Measurements from ENCODE around the gene MMP27. TPM values are rescaled to one million over a fixed set of nuclear protein-coding genes. Genes with fewer than 3 reads are reported as not detected.

The MMP27 gene
- total and polyA plus RNA-seq, 4 donors: 0.05 TPM; not detected in 3

DNA sequence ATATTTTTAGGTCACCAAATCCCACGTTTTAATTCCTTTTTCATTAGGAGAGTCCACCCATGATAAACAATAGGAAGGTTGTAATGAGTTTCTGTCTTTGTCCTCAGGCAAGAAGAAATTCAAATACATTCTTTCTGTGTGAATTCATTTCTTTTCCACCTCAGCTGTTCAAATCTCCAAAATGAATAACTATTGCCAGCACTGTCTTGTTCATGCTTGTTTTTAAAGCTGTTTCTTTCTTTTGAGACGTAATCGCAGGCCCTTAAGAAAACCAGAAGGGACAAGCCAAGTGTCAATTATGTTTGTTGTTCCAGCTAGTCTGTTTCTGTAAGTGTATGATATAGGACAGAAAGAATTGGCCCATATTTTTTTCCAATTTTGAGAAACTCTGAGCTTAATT, 20.2 kb downstream of the MMP27 start:
- DNase-seq (no peak), ATAC-seq (ENCODE audit: insufficient read depth, low FRiP score) (no peak)
- Histone ChIP-seq H3K27me3 (ENCODE audit: control insufficient read depth in 3 of 3, insufficient read depth in 3 of 3, low read length in 2 of 3) (no peaks in the 10 kb centered on the region), H3K36me3 (ENCODE audit: control insufficient read depth in 4 of 4, insufficient read depth in 4 of 4, low read length in 4 of 4) (no peaks in the 10 kb centered on the region), H3K9me3 (ENCODE audit: control insufficient read depth in 4 of 4, insufficient read depth in 3 of 4, low read length in 3 of 4) (no peaks in the 10 kb centered on the region), H3K9ac (ENCODE audit: insufficient read depth in 1 of 2, low read length in 2 of 2) (no peak overlapping the region), H3K4me3 (no peak overlapping the region), H3K4me1 (ENCODE audit: control insufficient read depth in 5 of 5, insufficient read depth in 5 of 5, low read length in 5 of 5) (no peaks in the 10 kb centered on the region), H3K27ac (ENCODE audit: low read depth in 1 of 2, low read length in 1 of 2) (no peak overlapping the region)
- no peak for TF ChIP-seq CTCF (IDR thresholded peaks at IDR 0.05; ENCODE audit: control extremely low read depth, extremely low read depth)
- WGBS, 2 donors: 75 to 85% methylated on average over 3 of the region's 3 CpGs

DNA sequence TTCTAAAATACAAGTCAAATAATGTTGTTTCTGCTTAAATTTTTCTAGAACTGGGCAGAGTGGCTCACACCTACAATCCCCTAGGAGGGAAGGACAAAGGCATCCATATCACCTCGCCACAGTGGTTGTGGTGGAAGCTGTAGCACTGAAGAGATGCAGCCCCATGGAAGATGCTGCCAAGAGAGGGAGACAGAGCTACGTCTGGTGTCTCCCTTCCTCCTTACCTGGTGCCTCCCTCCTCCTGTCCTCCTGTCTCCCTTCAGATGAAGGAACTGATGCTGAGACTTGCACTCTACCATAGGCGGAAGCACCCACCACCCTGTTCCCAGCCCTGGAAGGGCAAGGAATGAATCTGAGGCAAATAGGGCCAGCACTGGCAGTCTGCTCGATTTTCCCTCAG, 22.3 kb downstream of the MMP27 start:
- ATAC-seq (ENCODE audit: insufficient read depth, low FRiP score) (no peak), DNase-seq (no peak)
- no peaks in the 10 kb centered on the region for H3K27me3 ChIP-seq (ENCODE audit: control insufficient read depth in 3 of 3, insufficient read depth in 3 of 3, low read length in 2 of 3)
- H3K9me3 ChIP-seq (ENCODE audit: control insufficient read depth in 4 of 4, insufficient read depth in 3 of 4, low read length in 3 of 4): no peaks in the 10 kb centered on the region
- no peak for TF ChIP-seq CTCF (IDR thresholded peaks at IDR 0.05; ENCODE audit: control extremely low read depth, extremely low read depth)
- no peaks in the 10 kb centered on the region for H3K36me3 ChIP-seq (ENCODE audit: control insufficient read depth in 4 of 4, insufficient read depth in 4 of 4, low read length in 4 of 4)
- no peaks in the 10 kb centered on the region for H3K4me1 ChIP-seq (ENCODE audit: control insufficient read depth in 5 of 5, insufficient read depth in 5 of 5, low read length in 5 of 5)
- H3K9ac ChIP-seq (ENCODE audit: insufficient read depth in 1 of 2, low read length in 2 of 2): no peak overlapping the region
- WGBS, 2 donors: 65 to 72% methylated on average over 4 of the region's 4 CpGs
- no peak overlapping the region for H3K27ac ChIP-seq (ENCODE audit: low read depth in 1 of 2, low read length in 1 of 2)
- no peak overlapping the region for H3K4me3 ChIP-seq

DNA sequence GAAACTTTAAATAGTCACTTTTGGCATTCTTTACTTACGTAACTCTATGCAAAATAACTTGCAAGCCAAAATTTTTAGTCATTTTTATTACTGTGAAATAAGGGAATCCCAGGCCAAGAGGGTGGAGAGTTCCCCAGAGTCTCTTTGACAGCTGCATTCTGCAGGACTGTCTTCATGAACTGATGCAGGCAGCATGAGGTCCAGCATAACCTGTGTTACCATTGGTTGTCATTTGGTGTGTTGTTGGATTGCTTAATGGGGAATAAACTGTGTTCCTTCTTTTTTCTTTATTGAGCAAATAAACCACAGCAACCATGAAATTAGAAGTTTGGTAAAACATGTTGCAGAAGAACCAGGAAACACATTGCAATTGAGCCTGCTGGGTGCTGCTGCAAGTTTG, 24.6 kb downstream of the MMP27 start:
- WGBS, 2 donors: 29 to 37% methylated on average over 1 of the region's 1 CpG
- H3K4me3 ChIP-seq: no peak overlapping the region
- no peaks in the 10 kb centered on the region for H3K27me3 ChIP-seq (ENCODE audit: control insufficient read depth in 3 of 3, insufficient read depth in 3 of 3, low read length in 2 of 3)
- DNase-seq (no peak), ATAC-seq (ENCODE audit: insufficient read depth, low FRiP score) (no peak)
- H3K27ac ChIP-seq (ENCODE audit: low read depth in 1 of 2, low read length in 1 of 2): no peak overlapping the region
- H3K36me3 ChIP-seq (ENCODE audit: control insufficient read depth in 4 of 4, insufficient read depth in 4 of 4, low read length in 4 of 4): no peaks in the 10 kb centered on the region
- no peaks in the 10 kb centered on the region for H3K4me1 ChIP-seq (ENCODE audit: control insufficient read depth in 5 of 5, insufficient read depth in 5 of 5, low read length in 5 of 5)
- H3K9ac ChIP-seq (ENCODE audit: insufficient read depth in 1 of 2, low read length in 2 of 2): no peak overlapping the region
- TF ChIP-seq CTCF (IDR thresholded peaks at IDR 0.05; ENCODE audit: control extremely low read depth, extremely low read depth): no peak
- H3K9me3 ChIP-seq (ENCODE audit: control insufficient read depth in 4 of 4, insufficient read depth in 3 of 4, low read length in 3 of 4): peaks cover 0 to 2% (median 0%) of the 10 kb centered on the region in 4 donors

GRCh38 chr11:102678022-102678421, 27.5 kb downstream of the MMP27 start:
- ATAC-seq (ENCODE audit: insufficient read depth, low FRiP score): no peak
- Histone ChIP-seq H3K9me3 (ENCODE audit: control insufficient read depth in 4 of 4, insufficient read depth in 3 of 4, low read length in 3 of 4) (peaks cover 0 to 2% (median 0%) of the 10 kb centered on the region in 4 donors), H3K27ac (ENCODE audit: low read depth in 1 of 2, low read length in 1 of 2) (no peak overlapping the region), H3K36me3 (ENCODE audit: control insufficient read depth in 4 of 4, insufficient read depth in 4 of 4, low read length in 4 of 4) (no peaks in the 10 kb centered on the region), H3K9ac (ENCODE audit: insufficient read depth in 1 of 2, low read length in 2 of 2) (no peak overlapping the region), H3K4me3 (no peak overlapping the region), H3K27me3 (ENCODE audit: control insufficient read depth in 3 of 3, insufficient read depth in 3 of 3, low read length in 2 of 3) (no peaks in the 10 kb centered on the region), H3K4me1 (ENCODE audit: control insufficient read depth in 5 of 5, insufficient read depth in 5 of 5, low read length in 5 of 5) (no peaks in the 10 kb centered on the region)
- TF ChIP-seq CTCF (IDR thresholded peaks at IDR 0.05; ENCODE audit: control extremely low read depth, extremely low read depth): no peak
- no peak for DNase-seq
- WGBS, 2 donors: 53 to 69% methylated on average over 2 of the region's 2 CpGs

Measured in lung (tissue), 12 donors.